ENCODE data around the gene TSTD2.

Gene TSTD2

GRCh38 chr9:97556721-97557605 lies 76.2 kb downstream of the TSTD2 start:
- Mint-ChIP-seq H3K27me3 (ENCODE audit: low read depth, poor library complexity) (peaks cover 36% of the 10 kb centered on the region), H3K36me3 (ENCODE audit: low read depth) (no peaks in the 10 kb centered on the region), H3K4me1 (peaks cover 20% of the 10 kb centered on the region), H3K4me3 (no peak overlapping the region), H3K9me3 (no peaks in the 10 kb centered on the region), H3K27ac (no peak overlapping the region)
- DNase-seq, result no peak
- no peak for TF ChIP-seq CTCF (IDR thresholded peaks at IDR 0.05)

- Mint-ChIP-seq H3K27me3 (ENCODE audit: low read depth, poor library complexity) (peaks cover 33% of the 10 kb centered on the region), H3K36me3 (ENCODE audit: low read depth) (no peaks in the 10 kb centered on the region), H3K4me3 (no peak overlapping the region), H3K4me1 (peaks cover 20% of the 10 kb centered on the region), H3K27ac (no peak overlapping the region), H3K9me3 (no peaks in the 10 kb centered on the region)
- no peak for DNase-seq
- TF ChIP-seq CTCF (IDR thresholded peaks at IDR 0.05), result no peak
Observed at GRCh38 chr9:97556036-97556720, 77.0 kb downstream of the TSTD2 start.

GRCh38 chr9:97555164-97555563 lies 78.0 kb downstream of the TSTD2 start:
- DNase-seq, result no peak
- Mint-ChIP-seq H3K9me3 (no peaks in the 10 kb centered on the region), H3K36me3 (ENCODE audit: low read depth) (no peaks in the 10 kb centered on the region), H3K4me1 (peaks cover 20% of the 10 kb centered on the region), H3K27ac (no peak overlapping the region), H3K27me3 (ENCODE audit: low read depth, poor library complexity) (peaks cover 36% of the 10 kb centered on the region), H3K4me3 (no peak overlapping the region)
- TF ChIP-seq CTCF (IDR thresholded peaks at IDR 0.05), result no peak

GRCh38 chr9:97554566-97555075 lies 78.5 kb downstream of the TSTD2 start:
- Mint-ChIP-seq H3K9me3 (no peaks in the 10 kb centered on the region), H3K36me3 (ENCODE audit: low read depth) (no peaks in the 10 kb centered on the region), H3K27me3 (ENCODE audit: low read depth, poor library complexity) (peaks cover 37% of the 10 kb centered on the region), H3K4me1 (peaks cover 20% of the 10 kb centered on the region), H3K27ac (no peak overlapping the region), H3K4me3 (no peak overlapping the region)
- DNase-seq, result no peak
- TF ChIP-seq CTCF (IDR thresholded peaks at IDR 0.05), result no peak

- no peak for TF ChIP-seq CTCF (IDR thresholded peaks at IDR 0.05)
- H3K27ac Mint-ChIP-seq, result no peak overlapping the region
- no peaks in the 10 kb centered on the region for H3K9me3 Mint-ChIP-seq
- H3K27me3 Mint-ChIP-seq (ENCODE audit: low read depth, poor library complexity), result peaks cover 31% of the 10 kb centered on the region
- H3K4me3 Mint-ChIP-seq, result no peak overlapping the region
- H3K4me1 Mint-ChIP-seq, result peaks cover 20% of the 10 kb centered on the region
- no peaks in the 10 kb centered on the region for H3K36me3 Mint-ChIP-seq (ENCODE audit: low read depth)
- DNase-seq, result no peak
Observed at GRCh38 chr9:97553841-97554240, 79.3 kb downstream of the TSTD2 start.
